ENCODE results near the gene ZNF133.
"Not testable (repeated sequence)": the region's sequence is repeated elsewhere in the genome, so short reads cannot be mapped to it uniquely, and the experiment has no call there.

The ZNF133 gene

GRCh38 chr20:18313411-18313810 lies 25.1 kb downstream of the ZNF133 start:
- no peaks in the 10 kb centered on the region for H3K27me3 Mint-ChIP-seq
- H3K36me3 Mint-ChIP-seq, result peaks cover 60% of the 10 kb centered on the region
- H3K9me3 Mint-ChIP-seq, result no peaks in the 10 kb centered on the region
- no peak overlapping the region for H3K4me3 Mint-ChIP-seq
- H3K27ac Mint-ChIP-seq, result no peak overlapping the region
- H3K4me1 Mint-ChIP-seq, result no peaks in the 10 kb centered on the region
- ATAC-seq, result no peak

- H3K27ac Mint-ChIP-seq, result no peak overlapping the region
- H3K27me3 Mint-ChIP-seq, result no peaks in the 10 kb centered on the region
- no peak overlapping the region for H3K4me3 Mint-ChIP-seq
- H3K36me3 Mint-ChIP-seq, result peaks cover 45% of the 10 kb centered on the region
- no peaks in the 10 kb centered on the region for H3K4me1 Mint-ChIP-seq
- no peak for ATAC-seq
- no peaks in the 10 kb centered on the region for H3K9me3 Mint-ChIP-seq
Observed at GRCh38 chr20:18314786-18315406, 26.6 kb downstream of the ZNF133 start.

- ATAC-seq, result no peak
- Mint-ChIP-seq H3K36me3 (peaks cover 39% of the 10 kb centered on the region), H3K4me1 (no peaks in the 10 kb centered on the region), H3K27me3 (no peaks in the 10 kb centered on the region), H3K4me3 (no peak overlapping the region), H3K9me3 (no peaks in the 10 kb centered on the region), H3K27ac (no peak overlapping the region)
Observed at GRCh38 chr20:18316166-18316565, 27.8 kb downstream of the ZNF133 start.

- peaks cover 12% of the 10 kb centered on the region for H3K36me3 Mint-ChIP-seq
- no peak overlapping the region for H3K4me3 Mint-ChIP-seq
- H3K27me3 Mint-ChIP-seq, result no peaks in the 10 kb centered on the region
- H3K9me3 Mint-ChIP-seq, result no peaks in the 10 kb centered on the region
- no peak overlapping the region for H3K27ac Mint-ChIP-seq
- H3K4me1 Mint-ChIP-seq, result no peaks in the 10 kb centered on the region
- no peak for ATAC-seq
Observed at GRCh38 chr20:18321316-18321715, 33.0 kb downstream of the ZNF133 start.

- ATAC-seq, result no peak
- H3K4me1 Mint-ChIP-seq, result no peaks in the 10 kb centered on the region
- H3K36me3 Mint-ChIP-seq, result peaks cover 7% of the 10 kb centered on the region
- H3K9me3 Mint-ChIP-seq, result no peaks in the 10 kb centered on the region
- no peaks in the 10 kb centered on the region for H3K27me3 Mint-ChIP-seq
- H3K27ac Mint-ChIP-seq, result no peak overlapping the region
- no peak overlapping the region for H3K4me3 Mint-ChIP-seq
Observed at GRCh38 chr20:18321976-18322950, 33.9 kb downstream of the ZNF133 start.

- H3K9me3 Mint-ChIP-seq, result no peaks in the 10 kb centered on the region
Observed at GRCh38 chr20:18323705-18324104, 35.4 kb downstream of the ZNF133 start.

GRCh38 chr20:18324596-18325089 lies 36.3 kb downstream of the ZNF133 start:
- H3K4me3 Mint-ChIP-seq, result no peak overlapping the region
- peaks cover 5% of the 10 kb centered on the region for H3K36me3 Mint-ChIP-seq
- no peak for ATAC-seq
- no peak overlapping the region for H3K27ac Mint-ChIP-seq
- no peaks in the 10 kb centered on the region for H3K4me1 Mint-ChIP-seq
- peaks cover 3% of the 10 kb centered on the region for H3K9me3 Mint-ChIP-seq
- no peaks in the 10 kb centered on the region for H3K27me3 Mint-ChIP-seq

More at GRCh38 chr20:18323705-18324104, 35.4 kb downstream of the ZNF133 start:
- Mint-ChIP-seq H3K4me3 (no peak overlapping the region), H3K36me3 (peaks cover 5% of the 10 kb centered on the region), H3K27ac (no peak overlapping the region), H3K4me1 (no peaks in the 10 kb centered on the region), H3K27me3 (no peaks in the 10 kb centered on the region)
- ATAC-seq, result no peak

GRCh38 chr20:18326990-18327389 lies 38.7 kb downstream of the ZNF133 start:
- H3K4me3 Mint-ChIP-seq, result no peak overlapping the region
- H3K27me3 Mint-ChIP-seq, result no peaks in the 10 kb centered on the region
- no peaks in the 10 kb centered on the region for H3K4me1 Mint-ChIP-seq
- H3K9me3 Mint-ChIP-seq, result peaks cover 12% of the 10 kb centered on the region
- ATAC-seq, result no peak
- no peak overlapping the region for H3K27ac Mint-ChIP-seq
- peaks cover 16% of the 10 kb centered on the region for H3K36me3 Mint-ChIP-seq

GRCh38 chr20:18331694-18332093 lies 43.4 kb downstream of the ZNF133 start:
- Mint-ChIP-seq H3K36me3 (peaks cover 22% of the 10 kb centered on the region), H3K27me3 (no peaks in the 10 kb centered on the region), H3K4me1 (no peaks in the 10 kb centered on the region), H3K9me3 (peaks cover 26% of the 10 kb centered on the region), H3K27ac (no peak overlapping the region), H3K4me3 (no peak overlapping the region)
- no peak for ATAC-seq

GRCh38 chr20:18349749-18350148 lies 61.4 kb downstream of the ZNF133 start:
- H3K27ac Mint-ChIP-seq, H3K9me3 Mint-ChIP-seq, H3K4me3 Mint-ChIP-seq, H3K36me3 Mint-ChIP-seq, ATAC-seq, H3K4me1 Mint-ChIP-seq: not testable (repeated sequence)
- H3K27me3 Mint-ChIP-seq, result peaks cover 16% of the 10 kb centered on the region

- Mint-ChIP-seq H3K27me3 (peaks cover 26% of the 10 kb centered on the region), H3K36me3 (no peaks in the 10 kb centered on the region), H3K27ac (no peak overlapping the region), H3K9me3 (peaks cover 2% of the 10 kb centered on the region), H3K4me3 (no peak overlapping the region), H3K4me1 (no peaks in the 10 kb centered on the region)
- ATAC-seq, result no peak
Observed at GRCh38 chr20:18359854-18360253, 71.5 kb downstream of the ZNF133 start.

GRCh38 chr20:18360635-18361034 lies 72.3 kb downstream of the ZNF133 start:
- no peak overlapping the region for H3K27ac Mint-ChIP-seq
- H3K36me3 Mint-ChIP-seq, result no peaks in the 10 kb centered on the region
- peaks cover 20% of the 10 kb centered on the region for H3K27me3 Mint-ChIP-seq
- H3K9me3 Mint-ChIP-seq, result no peaks in the 10 kb centered on the region
- ATAC-seq, result no peak
- H3K4me1 Mint-ChIP-seq, result no peaks in the 10 kb centered on the region
- H3K4me3 Mint-ChIP-seq, result no peak overlapping the region

- H3K36me3 Mint-ChIP-seq, result no peaks in the 10 kb centered on the region
Observed at GRCh38 chr20:18361678-18362077, 73.4 kb downstream of the ZNF133 start.

GRCh38 chr20:18362916-18363315 lies 74.6 kb downstream of the ZNF133 start:
- no peaks in the 10 kb centered on the region for H3K36me3 Mint-ChIP-seq

More at GRCh38 chr20:18361678-18362077, 73.4 kb downstream of the ZNF133 start:
- Mint-ChIP-seq H3K27me3 (peaks cover 20% of the 10 kb centered on the region), H3K27ac (no peak overlapping the region), H3K4me1 (no peaks in the 10 kb centered on the region), H3K4me3 (no peak overlapping the region), H3K9me3 (no peaks in the 10 kb centered on the region)
- no peak for ATAC-seq

GRCh38 chr20:18363708-18364107 lies 75.4 kb downstream of the ZNF133 start:
- H3K4me1 Mint-ChIP-seq, result no peaks in the 10 kb centered on the region
- H3K27ac Mint-ChIP-seq, result no peak overlapping the region
- ATAC-seq, result no peak
- no peaks in the 10 kb centered on the region for H3K9me3 Mint-ChIP-seq
- H3K4me3 Mint-ChIP-seq, result no peak overlapping the region
- H3K27me3 Mint-ChIP-seq, result peaks cover 20% of the 10 kb centered on the region
- H3K36me3 Mint-ChIP-seq, result no peaks in the 10 kb centered on the region

More at GRCh38 chr20:18362916-18363315, 74.6 kb downstream of the ZNF133 start:
- no peak overlapping the region for H3K4me3 Mint-ChIP-seq
- H3K9me3 Mint-ChIP-seq, result no peaks in the 10 kb centered on the region
- peaks cover 20% of the 10 kb centered on the region for H3K27me3 Mint-ChIP-seq
- H3K27ac Mint-ChIP-seq, result no peak overlapping the region
- H3K4me1 Mint-ChIP-seq, result no peaks in the 10 kb centered on the region
- ATAC-seq, result no peak
